Uterus (tissue), 4 donors: ENCODE measurements around the gene KCNQ5. TPM values are rescaled to one million over a fixed set of nuclear protein-coding genes. Genes with fewer than 3 reads are reported as not detected.

Source experiments
- DNase-seq, 2 donors: peaks; one replicate each; pipeline ENCODE4 v3.0.0-alpha.2; 2019 to 2020
- H3K27ac ChIP-seq, 2 donors: fragments of 200-600 bp; sonication (generic); 1 replicate in 1 of 2; 2 replicates in 1 of 2; pipeline ENCODE4 v1.5.1; 2016 to 2018
- H3K27me3 ChIP-seq, 2 donors: fragments of 200-600 bp; sonication (generic); one replicate each; pipeline ENCODE4 v1.5.1; 2018 to 2019; ENCODE audit warnings: control low read depth in 1 of 2
- H3K36me3 ChIP-seq, 2 donors: fragments of 200-600 bp; sonication (generic); one replicate each; pipeline ENCODE4 v1.5.1; 2019; ENCODE audit warnings: control low read depth in 1 of 2
- H3K4me1 ChIP-seq, 2 donors: fragments of 200-600 bp; sonication (generic); one replicate each; pipeline ENCODE4 v1.5.1; 2018 to 2019; ENCODE audit warnings: control low read depth in 1 of 2
- H3K4me3 ChIP-seq, 2 donors: fragments of 200-600 bp; sonication (generic); 1 replicate in 1 of 2; 2 replicates in 1 of 2; pipeline ENCODE4 v1.5.1; 2018 to 2019; ENCODE audit warnings: mild to moderate bottlenecking in 1 of 2
- H3K9me3 ChIP-seq, 2 donors: fragments of 200-600 bp; sonication (generic); one replicate each; pipeline ENCODE4 v1.5.1; 2019; ENCODE audit warnings: control low read depth in 1 of 2
- CTCF ChIP-seq, 4 experiments: fragments of 200-600 bp in 2 of 4; fragments of 450-650 bp in 2 of 4; sonication (generic) in 2 of 4; IDR thresholded peaks; one replicate each; pipeline ENCODE4 v1.5.1; 2016 to 2019; ENCODE audit warnings: antibody characterized with exemption in 4 of 4, mild to moderate bottlenecking in 2 of 4, moderate library complexity in 1 of 4
- POLR2A ChIP-seq, 2 donors: fragments of 450-650 bp; IDR thresholded peaks; one replicate each; pipeline ENCODE4 v1.6.1; 2016; ENCODE audit warnings: antibody characterized with exemption in 2 of 2, mild to moderate bottlenecking in 1 of 2, moderate library complexity in 1 of 2
- intact Hi-C: fragments of 100-400 bp; cut with DNase I; formaldehyde crosslinking; loops from one replicate; pipeline ENCODE4 v1.15.1; 2023; ENCODE audit warnings: low total_unique reads
- total RNA-seq, 4 donors: library from RNA; depleted of rRNA in 3 of 4; stranded (reverse); fragments of >200 nt in 3 of 4; gene quantifications; one replicate each; pipeline versions ENCODE4 v1.1.0 to v1.2.4, GENCODE V29; 2014 to 2023
- donor health status: DM: yes; HTN: yes; CAD: no.

Gene KCNQ5
- total RNA-seq, 4 donors from 2014 or later: 0.34 to 2.4 TPM; not detected in 2

GRCh38 chr6:73000460-73000859 is 378.6 kb downstream of the KCNQ5 start:
- no peak for TF ChIP-seq CTCF (IDR thresholded peaks at IDR 0.05)
- no peak for TF ChIP-seq POLR2A (IDR thresholded peaks at IDR 0.05)
- Histone ChIP-seq H3K27ac (no peak overlapping the region), H3K9me3 (no peaks in the 10 kb centered on the region), H3K4me1 (no peaks in the 10 kb centered on the region), H3K27me3 (no peaks in the 10 kb centered on the region), H3K36me3 (no peaks in the 10 kb centered on the region), H3K4me3 (no peak overlapping the region)
- DNase-seq: no peak
- intact Hi-C loops: no loop called here

GRCh38 chr6:73002588-73002987 is 380.7 kb downstream of the KCNQ5 start:
- no peak for DNase-seq
- Histone ChIP-seq H3K4me1 (no peaks in the 10 kb centered on the region), H3K27ac (no peak overlapping the region), H3K4me3 (no peak overlapping the region), H3K36me3 (no peaks in the 10 kb centered on the region), H3K9me3 (no peaks in the 10 kb centered on the region), H3K27me3 (no peaks in the 10 kb centered on the region)
- TF ChIP-seq CTCF (IDR thresholded peaks at IDR 0.05) (no peak), POLR2A (IDR thresholded peaks at IDR 0.05) (no peak)
- intact Hi-C loops: no loop called here

GRCh38 chr6:73003302-73003701 is 381.4 kb downstream of the KCNQ5 start:
- Histone ChIP-seq H3K27me3 (no peaks in the 10 kb centered on the region), H3K9me3 (no peaks in the 10 kb centered on the region), H3K36me3 (no peaks in the 10 kb centered on the region), H3K4me1 (no peaks in the 10 kb centered on the region), H3K4me3 (no peak overlapping the region), H3K27ac (no peak overlapping the region)
- intact Hi-C loops: no loop called here
- TF ChIP-seq CTCF (IDR thresholded peaks at IDR 0.05) (no peak), POLR2A (IDR thresholded peaks at IDR 0.05) (no peak)
- no peak for DNase-seq

GRCh38 chr6:73004231-73004630 is 382.4 kb downstream of the KCNQ5 start:
- intact Hi-C loops: no loop called here
- TF ChIP-seq CTCF (IDR thresholded peaks at IDR 0.05) (no peak), POLR2A (IDR thresholded peaks at IDR 0.05) (no peak)

GRCh38 chr6:73004861-73005260 is 383.0 kb downstream of the KCNQ5 start:
- DNase-seq: no peak
- H3K27me3 ChIP-seq: no peaks in the 10 kb centered on the region
- H3K36me3 ChIP-seq: no peaks in the 10 kb centered on the region
- TF ChIP-seq CTCF (IDR thresholded peaks at IDR 0.05): no peak
- TF ChIP-seq POLR2A (IDR thresholded peaks at IDR 0.05): no peak
- H3K4me1 ChIP-seq: no peaks in the 10 kb centered on the region
- no peak overlapping the region for H3K27ac ChIP-seq
- H3K4me3 ChIP-seq: no peak overlapping the region
- intact Hi-C loops: no loop called here
- no peaks in the 10 kb centered on the region for H3K9me3 ChIP-seq

More at GRCh38 chr6:73004231-73004630, 382.4 kb downstream of the KCNQ5 start:
- no peaks in the 10 kb centered on the region for H3K9me3 ChIP-seq
- no peak overlapping the region for H3K27ac ChIP-seq
- no peak overlapping the region for H3K4me3 ChIP-seq
- no peaks in the 10 kb centered on the region for H3K36me3 ChIP-seq
- H3K27me3 ChIP-seq: no peaks in the 10 kb centered on the region
- no peaks in the 10 kb centered on the region for H3K4me1 ChIP-seq
- no peak for DNase-seq
